Measurements from ENCODE around the gene CMKLR1.

The CMKLR1 gene

DNA sequence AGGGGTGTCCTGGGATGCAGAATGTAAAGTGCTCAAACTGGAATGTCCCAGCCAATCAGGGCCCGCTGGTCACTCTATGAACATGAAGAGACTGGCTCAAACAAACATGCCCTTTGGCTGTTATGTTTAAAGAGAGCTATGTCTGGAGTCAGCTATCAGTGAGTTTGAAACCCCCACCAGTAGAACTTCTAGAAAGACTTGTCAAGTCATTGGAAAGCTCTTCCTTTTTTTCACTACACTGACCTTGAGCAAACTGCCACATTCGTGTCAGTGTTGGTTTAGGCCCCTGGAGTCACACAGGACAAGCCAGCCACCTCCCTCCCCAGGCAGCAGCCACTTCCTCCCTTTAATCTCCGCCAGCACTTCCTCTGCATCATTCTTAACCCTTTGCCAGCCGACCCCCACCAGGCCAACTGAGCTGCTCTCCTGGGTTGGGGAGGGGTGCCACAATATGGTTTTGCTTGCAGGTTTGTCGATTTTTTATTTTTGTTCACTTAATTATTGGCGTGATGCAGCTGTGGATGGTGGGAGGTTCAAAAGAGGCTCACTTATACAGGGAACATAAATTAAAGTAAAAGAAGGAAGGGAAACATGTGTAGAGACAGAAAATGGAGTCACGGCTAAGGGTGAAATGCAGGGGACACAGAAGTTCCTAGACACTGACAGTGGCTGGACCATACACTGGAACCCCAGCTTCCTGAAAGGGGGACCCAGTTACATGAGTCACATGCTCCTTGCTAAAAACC lies 25.3 kb downstream of the CMKLR1 start:
- ChIA-PET CTCF (no interaction called here), POLR2A (no interaction called here)
- no peak overlapping the region for H3K4me3 ChIP-seq (ENCODE audit: low read depth, low read length)

GRCh38 chr12:108313241-108313605 lies 25.9 kb downstream of the CMKLR1 start:
- POLR2A ChIA-PET: no interaction called here
- CTCF ChIA-PET: no interaction called here
- TF ChIP-seq, protein P1, sequence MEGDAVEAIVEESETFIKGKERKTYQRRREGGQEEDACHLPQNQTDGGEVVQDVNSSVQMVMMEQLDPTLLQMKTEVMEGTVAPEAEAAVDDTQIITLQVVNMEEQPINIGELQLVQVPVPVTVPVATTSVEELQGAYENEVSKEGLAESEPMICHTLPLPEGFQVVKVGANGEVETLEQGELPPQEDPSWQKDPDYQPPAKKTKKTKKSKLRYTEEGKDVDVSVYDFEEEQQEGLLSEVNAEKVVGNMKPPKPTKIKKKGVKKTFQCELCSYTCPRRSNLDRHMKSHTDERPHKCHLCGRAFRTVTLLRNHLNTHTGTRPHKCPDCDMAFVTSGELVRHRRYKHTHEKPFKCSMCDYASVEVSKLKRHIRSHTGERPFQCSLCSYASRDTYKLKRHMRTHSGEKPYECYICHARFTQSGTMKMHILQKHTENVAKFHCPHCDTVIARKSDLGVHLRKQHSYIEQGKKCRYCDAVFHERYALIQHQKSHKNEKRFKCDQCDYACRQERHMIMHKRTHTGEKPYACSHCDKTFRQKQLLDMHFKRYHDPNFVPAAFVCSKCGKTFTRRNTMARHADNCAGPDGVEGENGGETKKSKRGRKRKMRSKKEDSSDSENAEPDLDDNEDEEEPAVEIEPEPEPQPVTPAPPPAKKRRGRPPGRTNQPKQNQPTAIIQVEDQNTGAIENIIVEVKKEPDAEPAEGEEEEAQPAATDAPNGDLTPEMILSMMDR (IDR thresholded peaks at IDR 0.05; ENCODE audit: insufficient read depth, low read length, missing control alignments): no peak
- no peak for DNase-seq (ENCODE audit: low read depth, low spot score)
- H3K4me3 ChIP-seq (ENCODE audit: low read depth, low read length): no peak overlapping the region

More for the DNA sequence above, 25.3 kb downstream of the CMKLR1 start:
- no peak for DNase-seq (ENCODE audit: low read depth, low spot score)
- TF ChIP-seq, protein P1 (IDR thresholded peaks at IDR 0.05; ENCODE audit: insufficient read depth, low read length, missing control alignments): no peak

- ChIA-PET POLR2A (no interaction called here), CTCF (no interaction called here)
Observed at GRCh38 chr12:108312693-108313189, 26.4 kb downstream of the CMKLR1 start.

DNA sequence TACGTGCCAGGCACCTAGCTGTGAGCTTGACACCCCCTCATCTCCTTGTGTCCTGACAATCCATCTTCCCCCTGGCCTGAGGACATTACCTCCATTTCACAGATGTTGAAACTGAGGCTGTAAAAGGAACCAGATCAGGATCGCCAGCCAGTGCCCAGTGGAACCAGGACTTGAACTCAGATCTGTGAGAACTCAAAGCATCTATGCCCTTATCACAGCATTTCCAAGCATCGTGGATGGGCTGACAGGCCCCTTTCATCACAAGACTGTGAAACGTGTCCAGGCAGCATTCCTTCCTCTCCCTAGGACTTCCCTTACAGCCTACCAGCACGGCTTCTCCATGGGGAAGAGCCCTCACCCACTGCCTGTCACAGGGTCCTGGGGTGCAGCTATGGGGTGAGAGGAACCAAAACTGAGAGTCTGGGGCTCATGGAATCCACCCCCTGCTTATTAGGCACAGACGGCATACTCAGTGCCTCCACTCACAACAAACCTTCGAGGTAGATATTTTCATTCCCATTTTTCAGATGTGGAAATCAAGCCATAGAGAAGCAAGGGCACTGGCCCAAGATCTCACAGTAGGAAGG lies 26.9 kb downstream of the CMKLR1 start:
- no peak overlapping the region for H3K4me3 ChIP-seq (ENCODE audit: low read depth, low read length)
- TF ChIP-seq, protein P1 (IDR thresholded peaks at IDR 0.05; ENCODE audit: insufficient read depth, low read length, missing control alignments): no peak
- DNase-seq (ENCODE audit: low read depth, low spot score): no peak
- CTCF ChIA-PET: no interaction called here
- POLR2A ChIA-PET: no interaction called here

More at GRCh38 chr12:108312693-108313189, 26.4 kb downstream of the CMKLR1 start:
- TF ChIP-seq, protein P1 (IDR thresholded peaks at IDR 0.05; ENCODE audit: insufficient read depth, low read length, missing control alignments): no peak
- DNase-seq (ENCODE audit: low read depth, low spot score): no peak
- no peak overlapping the region for H3K4me3 ChIP-seq (ENCODE audit: low read depth, low read length)

DNA sequence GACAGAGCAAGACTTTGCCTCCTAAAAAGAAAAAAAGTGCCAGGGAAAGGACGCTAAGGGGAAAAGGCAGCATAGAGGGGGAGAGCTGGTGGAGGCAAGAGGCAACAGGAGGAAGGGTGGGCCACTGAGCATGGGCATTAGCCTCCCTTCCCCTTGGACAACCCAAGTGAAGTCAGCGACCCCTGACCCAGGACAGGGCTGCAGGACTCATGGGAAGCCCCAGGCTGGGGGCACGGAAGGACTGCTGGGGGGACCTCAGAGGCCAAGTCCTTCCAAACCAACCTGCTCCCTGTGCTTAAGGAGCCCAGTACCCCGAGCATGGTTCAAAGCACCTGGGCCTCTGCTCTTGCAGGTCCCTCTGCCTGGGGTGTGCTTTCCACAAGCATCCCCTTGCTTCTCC lies 27.5 kb downstream of the CMKLR1 start:
- ChIA-PET POLR2A (no interaction called here), CTCF (no interaction called here)
- TF ChIP-seq, protein P1 (IDR thresholded peaks at IDR 0.05; ENCODE audit: insufficient read depth, low read length, missing control alignments): no peak
- H3K4me3 ChIP-seq (ENCODE audit: low read depth, low read length): no peak overlapping the region
- DNase-seq (ENCODE audit: low read depth, low spot score): no peak

DNA sequence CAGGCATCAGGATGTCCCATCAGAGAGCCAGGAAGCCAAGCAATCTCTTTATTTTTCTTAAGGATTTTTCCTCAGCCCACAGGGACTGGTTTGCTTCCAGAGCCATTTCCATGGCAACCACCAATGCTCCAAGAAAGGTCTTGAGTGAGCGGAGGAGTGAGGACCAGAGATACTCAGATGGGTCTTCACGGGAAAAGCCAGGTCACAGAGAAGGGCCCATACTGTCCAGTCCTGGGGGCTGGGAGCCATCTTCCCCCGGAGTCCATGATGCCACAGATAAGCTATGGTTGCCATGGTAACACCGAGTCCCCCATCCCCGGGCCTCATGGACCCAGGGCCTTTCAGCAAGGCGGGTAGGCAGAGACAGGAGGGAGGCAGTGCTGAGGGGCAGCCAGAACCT lies 28.6 kb downstream of the CMKLR1 start:
- ChIA-PET CTCF (no interaction called here), POLR2A (no interaction called here)
- no peak for DNase-seq (ENCODE audit: low read depth, low spot score)
- no peak overlapping the region for H3K4me3 ChIP-seq (ENCODE audit: low read depth, low read length)
- TF ChIP-seq, protein P1 (IDR thresholded peaks at IDR 0.05; ENCODE audit: insufficient read depth, low read length, missing control alignments): no peak
